OCI-LY3 (cell line): ENCODE results near the gene PPP2R2C.

Experiments used
- H2AFZ ChIP-seq: fragments of 200-600, 300-600 bp; shearing (Covaris generic); 2 replicates; pipeline ENCODE4 v1.6.0; 2014; ENCODE audit warnings: antibody characterized with exemption, low read depth, low read length
- H3K27ac ChIP-seq: fragments of 200-600, 300-600 bp; sonication (generic); 2 replicates; pipeline ENCODE4 v1.5.1; 2014; ENCODE audit warnings: mild to moderate bottlenecking, low read length, moderate library complexity, mixed read lengths
- H3K27me3 ChIP-seq: fragments of 200-600, 300-600 bp; sonication (generic); 2 replicates; pipeline ENCODE4 v1.6.1; 2014; ENCODE audit warnings: low read depth, low read length, mixed read lengths
- H3K36me3 ChIP-seq: fragments of 200-600, 300-600 bp; sonication (generic); replicated peaks from 2 replicates; pipeline ENCODE3; 2014; ENCODE audit warnings: low read depth, low read length, mixed read lengths
- H3K4me1 ChIP-seq: fragments of 300-600, 200-600 bp; sonication (generic); 2 replicates; pipeline ENCODE4 v1.6.1; 2014; ENCODE audit warnings: low read length, mixed read lengths
- H3K4me2 ChIP-seq: fragments of 200-600, 300-600 bp; sonication (generic); 2 replicates; pipeline ENCODE4 v1.6.1; 2014; ENCODE audit warnings: low read length, mixed read lengths
- H3K4me3 ChIP-seq: fragments of 300-600, 200-600 bp; sonication (generic); 2 replicates; pipeline ENCODE4 v1.5.1; 2014; ENCODE audit warnings: antibody characterized with exemption, mild to moderate bottlenecking, low read length, moderate library complexity
- H3K79me2 ChIP-seq: fragments of 300-600, 200-600 bp; shearing (Covaris generic); 2 replicates; pipeline ENCODE4 v1.6.1; 2014; ENCODE audit warnings: mild to moderate bottlenecking, low read length, mixed read lengths
- H3K9ac ChIP-seq: fragments of 300-600, 200-600 bp; shearing (Covaris generic); 2 replicates; pipeline ENCODE4 v1.6.0; 2014; ENCODE audit warnings: mild to moderate bottlenecking, low read length, moderate library complexity
- H3K9me3 ChIP-seq: fragments of 200-600, 300-600 bp; shearing (Covaris generic); 2 replicates; pipeline ENCODE4 v1.6.1; 2014; ENCODE audit warnings: low read length, mixed read lengths; ENCODE audit not compliant: insufficient read depth
- H4K20me1 ChIP-seq: fragments of 200-600, 300-600 bp; sonication (generic); 2 replicates; pipeline ENCODE4 v1.6.1; 2016; ENCODE audit warnings: low read length, mixed read lengths; ENCODE audit not compliant: insufficient read depth
- CTCF ChIP-seq: fragments of 200-600, 300-600 bp; sonication (generic); IDR thresholded peaks from 2 replicates; pipeline ENCODE4 v1.5.1; 2014; ENCODE audit warnings: antibody characterized with exemption, low read length, low read depth
- EZH2phosphoT487 ChIP-seq: fragments of 200-600 bp; shearing (Covaris generic); IDR thresholded peaks from 2 replicates; pipeline ENCODE4 v1.6.1; 2018; ENCODE audit warnings: antibody characterized with exemption, mixed run types, low read depth

PPP2R2C gene

GRCh38 chr4:6471307-6472007 is 957 bp downstream of the PPP2R2C start:
- Histone ChIP-seq H3K79me2 (no peaks in the 10 kb centered on the region), H3K27ac (no peak overlapping the region), H3K4me2 (no peak overlapping the region), H3K9ac (no peak overlapping the region), H3K36me3 (no peaks in the 10 kb centered on the region), H3K4me3 (no peak overlapping the region), H2AFZ (no peak overlapping the region), H4K20me1 (no peaks in the 10 kb centered on the region), H3K4me1 (no peaks in the 10 kb centered on the region), H3K27me3 (no peaks in the 10 kb centered on the region), H3K9me3 (no peaks in the 10 kb centered on the region)
- TF ChIP-seq CTCF (no peak), EZH2phosphoT487 (no peak)

- no peaks in the 10 kb centered on the region for H3K4me1 ChIP-seq
- no peak for TF ChIP-seq CTCF
- TF ChIP-seq EZH2phosphoT487: no peak
- H3K27me3 ChIP-seq: no peaks in the 10 kb centered on the region
- no peak overlapping the region for H3K27ac ChIP-seq
- H3K4me2 ChIP-seq: no peak overlapping the region
- no peak overlapping the region for H3K9ac ChIP-seq
- no peaks in the 10 kb centered on the region for H3K9me3 ChIP-seq
- H4K20me1 ChIP-seq: no peaks in the 10 kb centered on the region
- H3K36me3 ChIP-seq: no peaks in the 10 kb centered on the region
- H3K4me3 ChIP-seq: no peak overlapping the region
- no peak overlapping the region for H2AFZ ChIP-seq
- H3K79me2 ChIP-seq: no peaks in the 10 kb centered on the region
Measured at GRCh38 chr4:6470502-6471306, 1.7 kb downstream of the PPP2R2C start.

DNA sequence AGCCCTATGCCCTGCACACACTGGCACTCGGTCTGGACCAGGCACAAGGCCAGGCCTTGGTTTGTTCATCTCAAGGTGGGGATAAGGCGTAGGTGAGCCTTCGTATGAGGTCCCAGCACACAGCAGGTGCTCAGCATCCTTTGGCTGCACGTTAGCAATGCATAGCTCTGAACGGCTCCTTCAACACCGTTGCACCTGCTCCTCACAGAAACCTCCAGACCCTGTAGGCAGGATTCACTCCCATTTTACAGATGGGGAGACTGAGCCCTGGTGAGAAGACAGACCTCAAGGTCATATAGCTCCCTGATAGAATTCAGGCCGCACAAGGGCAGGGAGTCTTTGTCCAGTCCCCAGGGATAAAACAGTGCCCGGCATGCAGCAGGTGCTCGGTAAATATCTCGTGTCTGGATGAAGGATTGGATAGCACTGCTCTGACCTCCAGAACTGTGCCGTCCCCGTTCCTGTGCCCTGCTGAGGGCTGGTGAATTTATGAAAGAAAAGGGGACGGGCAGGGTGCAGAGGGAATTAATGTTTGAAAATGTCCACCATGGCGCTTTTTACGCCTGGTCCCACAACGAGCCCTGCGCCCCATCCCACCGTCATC is 2.4 kb downstream of the PPP2R2C start:
- Histone ChIP-seq H3K9ac (no peak overlapping the region), H3K4me3 (no peak overlapping the region), H3K36me3 (no peaks in the 10 kb centered on the region), H2AFZ (no peak overlapping the region), H3K4me2 (no peak overlapping the region), H3K27ac (no peak overlapping the region), H3K27me3 (no peaks in the 10 kb centered on the region), H3K9me3 (no peaks in the 10 kb centered on the region), H3K4me1 (no peaks in the 10 kb centered on the region), H3K79me2 (no peaks in the 10 kb centered on the region), H4K20me1 (no peaks in the 10 kb centered on the region)
- TF ChIP-seq EZH2phosphoT487: no peak
- no peak for TF ChIP-seq CTCF

DNA sequence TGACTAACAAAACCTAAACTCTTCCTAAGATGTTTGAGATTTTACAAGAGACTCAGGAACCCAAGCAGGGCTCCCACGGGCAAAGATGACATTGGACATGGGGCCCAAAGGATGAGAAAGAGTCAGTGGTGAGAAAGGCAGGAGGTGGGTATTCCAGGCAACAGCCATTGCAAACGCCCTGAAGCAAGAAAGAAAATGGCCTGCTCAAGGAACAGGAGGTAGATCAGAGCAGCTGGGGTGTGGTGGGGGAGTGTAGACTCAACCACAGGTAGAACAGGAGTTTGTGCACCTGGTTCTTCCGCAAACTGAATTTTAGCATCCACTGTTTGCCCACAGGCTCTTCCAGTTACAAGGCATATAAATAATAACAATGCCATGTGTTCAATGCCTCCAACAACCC is 3.3 kb downstream of the PPP2R2C start:
- no peak overlapping the region for H3K4me3 ChIP-seq
- TF ChIP-seq CTCF (no peak), EZH2phosphoT487 (no peak)

More for the DNA sequence above, 3.3 kb downstream of the PPP2R2C start:
- H3K36me3 ChIP-seq: no peaks in the 10 kb centered on the region
- H3K4me2 ChIP-seq: no peak overlapping the region
- no peaks in the 10 kb centered on the region for H3K79me2 ChIP-seq
- no peaks in the 10 kb centered on the region for H4K20me1 ChIP-seq
- no peaks in the 10 kb centered on the region for H3K4me1 ChIP-seq
- H2AFZ ChIP-seq: no peak overlapping the region
- H3K27ac ChIP-seq: no peak overlapping the region
- no peaks in the 10 kb centered on the region for H3K9me3 ChIP-seq
- no peak overlapping the region for H3K9ac ChIP-seq
- H3K27me3 ChIP-seq: no peaks in the 10 kb centered on the region
